Thoracic aorta (tissue), 2 donors: Measurements from ENCODE around the gene HSPB7. TPM values are rescaled to one million over a fixed set of nuclear protein-coding genes. Genes with fewer than 3 reads are reported as not detected.
"Not testable (repeated sequence)": the region's sequence is repeated elsewhere in the genome, so short reads cannot be mapped to it uniquely, and the experiment has no call there.

Experiments
- ATAC-seq: fragments of 150-250 bp; one replicate; pipeline ENCODE4 v1.8.0; 2017; ENCODE audit warnings: low read depth; ENCODE audit not compliant: insufficient number of reproducible peaks, low FRiP score
- DNase-seq: peaks from one replicate; pipeline ENCODE4 v3.0.0-alpha.2; 2020; ENCODE audit warnings: low spot score
- H3K27ac ChIP-seq, 2 donors: fragments of 200-600 bp; sonication (generic); 1 replicate in 1 of 2; 2 replicates in 1 of 2; pipeline ENCODE4 v1.5.1; 2016; ENCODE audit warnings: mild to moderate bottlenecking in 2 of 2, moderate library complexity in 2 of 2
- H3K27me3 ChIP-seq: fragments of 200-600 bp; sonication (generic); replicated peaks from 2 replicates; pipeline ENCODE4 v1.6.0; 2016; ENCODE audit warnings: mild to moderate bottlenecking; ENCODE audit not compliant: insufficient read depth
- H3K36me3 ChIP-seq: fragments of 200-600 bp; sonication (generic); one replicate; pipeline ENCODE4 v1.5.1; 2016
- H3K4me1 ChIP-seq, 2 donors: fragments of 200-600 bp; sonication (generic); 1 replicate in 1 of 2; 2 replicates in 1 of 2; pipeline versions ENCODE4 v1.5.1 to v1.6.0; 2016; ENCODE audit warnings: low read depth in 2 of 2, mild to moderate bottlenecking in 1 of 2; ENCODE audit not compliant: control insufficient read depth in 1 of 2
- H3K4me3 ChIP-seq: fragments of 200-600 bp; sonication (generic); 2 replicates; pipeline ENCODE4 v1.5.1; 2016; ENCODE audit warnings: mild to moderate bottlenecking
- H3K9me3 ChIP-seq: fragments of 200-600 bp; sonication (generic); 2 replicates; pipeline ENCODE4 v1.5.1; 2016
- total RNA-seq, 2 donors: library from RNA; depleted of rRNA; stranded (reverse); fragments of >200 nt; gene quantifications; one replicate each; pipeline versions ENCODE4 v1.1.0 to v1.2.3, GENCODE V29; 2016
- TF ChIP-seq, protein P1 (sequence below): fragments of 200-600 bp; sonication (generic); IDR thresholded peaks from one replicate; pipeline ENCODE4 v1.5.1; 2019; ENCODE audit warnings: antibody characterized with exemption

HSPB7 gene
- total RNA-seq, 2 donors from 2014 or later = 223 to 430 TPM

DNA sequence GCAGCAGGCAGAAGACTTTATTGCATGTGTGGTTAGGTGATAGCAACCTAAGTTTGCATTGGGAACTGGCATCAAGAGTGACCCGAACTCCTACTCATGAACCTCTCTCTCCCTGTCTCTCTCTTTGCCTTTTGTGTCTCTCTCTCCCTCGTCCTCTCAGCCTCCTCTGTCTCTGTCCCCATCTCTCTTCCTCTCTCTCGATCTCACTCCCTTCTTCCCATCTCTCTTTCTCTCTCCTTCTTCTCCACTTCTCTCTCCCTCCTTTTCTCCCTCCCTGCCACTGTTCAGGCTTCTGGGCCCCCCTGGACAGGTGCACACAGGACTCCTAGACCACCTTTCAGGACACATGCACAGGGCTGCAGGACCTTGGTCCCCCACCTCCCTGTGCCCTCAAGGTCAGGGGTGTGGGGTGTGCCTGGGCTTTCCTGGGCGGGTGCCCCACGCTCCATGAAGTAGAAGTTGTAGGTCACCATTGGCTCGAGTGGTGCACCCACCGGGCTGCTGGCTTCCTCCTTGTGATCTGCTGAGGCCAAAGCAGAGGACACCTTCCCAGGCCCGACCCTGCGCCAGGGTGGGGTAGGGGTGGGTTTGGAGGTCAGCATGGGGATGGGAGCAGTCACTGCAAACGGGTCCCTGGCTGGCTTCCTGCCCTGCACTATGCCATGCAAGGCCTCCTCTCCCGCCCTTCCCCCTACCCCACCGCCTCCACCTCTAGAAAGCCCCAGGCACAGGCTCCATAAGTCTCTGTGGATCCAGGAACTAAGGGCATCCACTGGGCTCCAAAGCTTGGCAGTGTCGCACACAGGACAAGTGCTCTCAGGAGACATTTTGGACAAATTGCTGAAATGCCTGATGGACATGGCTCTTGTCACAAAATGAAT lies 28.7 kb downstream of the HSPB7 start:
- H3K4me1 ChIP-seq = no peaks in the 10 kb centered on the region
- H3K27ac ChIP-seq = no peak overlapping the region
- TF ChIP-seq, protein P1, sequence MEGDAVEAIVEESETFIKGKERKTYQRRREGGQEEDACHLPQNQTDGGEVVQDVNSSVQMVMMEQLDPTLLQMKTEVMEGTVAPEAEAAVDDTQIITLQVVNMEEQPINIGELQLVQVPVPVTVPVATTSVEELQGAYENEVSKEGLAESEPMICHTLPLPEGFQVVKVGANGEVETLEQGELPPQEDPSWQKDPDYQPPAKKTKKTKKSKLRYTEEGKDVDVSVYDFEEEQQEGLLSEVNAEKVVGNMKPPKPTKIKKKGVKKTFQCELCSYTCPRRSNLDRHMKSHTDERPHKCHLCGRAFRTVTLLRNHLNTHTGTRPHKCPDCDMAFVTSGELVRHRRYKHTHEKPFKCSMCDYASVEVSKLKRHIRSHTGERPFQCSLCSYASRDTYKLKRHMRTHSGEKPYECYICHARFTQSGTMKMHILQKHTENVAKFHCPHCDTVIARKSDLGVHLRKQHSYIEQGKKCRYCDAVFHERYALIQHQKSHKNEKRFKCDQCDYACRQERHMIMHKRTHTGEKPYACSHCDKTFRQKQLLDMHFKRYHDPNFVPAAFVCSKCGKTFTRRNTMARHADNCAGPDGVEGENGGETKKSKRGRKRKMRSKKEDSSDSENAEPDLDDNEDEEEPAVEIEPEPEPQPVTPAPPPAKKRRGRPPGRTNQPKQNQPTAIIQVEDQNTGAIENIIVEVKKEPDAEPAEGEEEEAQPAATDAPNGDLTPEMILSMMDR = no peak
- no peak overlapping the region for H3K4me3 ChIP-seq
- no peaks in the 10 kb centered on the region for H3K36me3 ChIP-seq
- no peaks in the 10 kb centered on the region for H3K9me3 ChIP-seq
- ATAC-seq = no peak
- DNase-seq = no peak
- H3K27me3 ChIP-seq = no peaks in the 10 kb centered on the region

DNA sequence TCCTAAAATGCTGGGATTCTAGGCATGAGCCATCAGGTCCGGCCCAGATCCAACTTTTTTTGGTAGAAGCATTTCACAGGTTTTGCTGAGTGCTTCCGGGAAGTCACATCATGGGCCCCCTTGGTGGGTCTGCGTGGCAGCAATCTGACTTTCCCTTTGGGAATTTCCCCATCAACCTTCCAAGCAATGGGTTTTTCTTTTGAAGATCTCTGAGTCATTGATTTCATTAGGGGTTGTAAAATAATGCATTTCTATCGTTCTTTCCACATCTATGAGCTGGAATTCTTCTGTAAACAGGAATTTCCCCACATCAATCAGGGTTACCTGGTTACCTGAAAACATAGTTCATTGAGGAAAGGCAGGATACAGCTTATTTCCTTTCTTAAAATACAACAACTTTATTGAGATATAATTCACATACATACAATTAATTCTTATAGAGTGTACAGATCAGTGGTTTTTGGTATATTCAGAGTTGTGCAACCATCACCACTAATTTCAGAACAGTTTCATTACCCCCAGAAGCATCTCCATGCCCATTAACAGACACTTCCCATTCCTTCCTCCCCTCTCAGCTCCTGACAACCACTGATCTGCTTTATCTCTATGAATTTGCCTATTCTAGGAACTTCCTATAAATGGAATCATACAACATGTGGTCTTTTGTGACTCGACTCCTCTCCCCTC lies 32.1 kb downstream of the HSPB7 start:
- Histone ChIP-seq H3K36me3 (no peaks in the 10 kb centered on the region), H3K4me1 (no peaks in the 10 kb centered on the region), H3K9me3 (no peaks in the 10 kb centered on the region), H3K27me3 (no peaks in the 10 kb centered on the region), H3K4me3 (no peak overlapping the region), H3K27ac (no peak overlapping the region)
- TF ChIP-seq, protein P1 = no peak
- ATAC-seq (no peak), DNase-seq (no peak)

DNA sequence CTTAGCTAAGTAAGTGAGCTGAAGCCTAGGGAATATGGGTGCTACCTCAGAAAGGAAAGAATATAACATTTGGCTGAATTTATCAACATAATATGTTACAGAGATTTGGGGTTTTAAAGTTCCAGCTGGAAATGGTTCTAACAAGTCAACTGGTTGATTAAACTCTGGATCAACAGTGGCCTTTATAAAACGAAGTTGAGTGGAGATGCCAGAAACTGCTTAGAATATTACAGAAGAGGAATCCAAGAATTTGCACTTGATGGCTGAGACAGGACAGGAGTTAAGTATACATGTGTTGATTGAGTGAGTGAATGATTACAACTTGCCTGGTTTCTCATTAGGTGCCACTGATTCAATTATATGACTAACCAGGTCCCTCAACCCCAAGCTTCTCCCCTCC lies 34.6 kb downstream of the HSPB7 start:
- Histone ChIP-seq H3K27me3 (no peaks in the 10 kb centered on the region), H3K27ac (no peak overlapping the region), H3K4me1 (no peaks in the 10 kb centered on the region), H3K9me3 (no peaks in the 10 kb centered on the region), H3K36me3 (no peaks in the 10 kb centered on the region), H3K4me3 (no peak overlapping the region)
- ATAC-seq = no peak
- TF ChIP-seq, protein P1 = no peak
- no peak for DNase-seq

DNA sequence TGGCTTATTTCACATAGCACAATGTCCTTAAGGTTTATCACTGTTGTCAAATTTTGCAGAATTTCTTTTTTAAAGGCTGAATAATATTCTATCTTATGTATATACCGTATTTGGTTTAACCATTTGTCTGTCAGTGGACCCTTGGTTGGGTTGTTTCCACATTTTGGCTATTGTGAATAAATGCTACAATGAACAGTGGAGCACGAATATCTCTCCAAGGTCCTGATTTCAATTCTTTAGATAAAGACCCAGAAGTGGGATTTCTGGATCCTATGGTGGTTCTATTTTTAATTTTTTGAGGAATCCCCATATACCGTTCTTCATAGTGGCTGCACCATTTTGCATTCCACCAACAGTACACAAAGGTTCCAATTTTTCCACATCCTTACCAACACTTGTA lies 36.2 kb downstream of the HSPB7 start:
- H3K4me3 ChIP-seq = no peak overlapping the region
- no peaks in the 10 kb centered on the region for H3K9me3 ChIP-seq
- no peak for DNase-seq
- H3K27ac ChIP-seq = no peak overlapping the region
- H3K27me3 ChIP-seq = no peaks in the 10 kb centered on the region
- H3K4me1 ChIP-seq = no peaks in the 10 kb centered on the region
- ATAC-seq = no peak
- TF ChIP-seq, protein P1 = no peak
- H3K36me3 ChIP-seq = no peaks in the 10 kb centered on the region

DNA sequence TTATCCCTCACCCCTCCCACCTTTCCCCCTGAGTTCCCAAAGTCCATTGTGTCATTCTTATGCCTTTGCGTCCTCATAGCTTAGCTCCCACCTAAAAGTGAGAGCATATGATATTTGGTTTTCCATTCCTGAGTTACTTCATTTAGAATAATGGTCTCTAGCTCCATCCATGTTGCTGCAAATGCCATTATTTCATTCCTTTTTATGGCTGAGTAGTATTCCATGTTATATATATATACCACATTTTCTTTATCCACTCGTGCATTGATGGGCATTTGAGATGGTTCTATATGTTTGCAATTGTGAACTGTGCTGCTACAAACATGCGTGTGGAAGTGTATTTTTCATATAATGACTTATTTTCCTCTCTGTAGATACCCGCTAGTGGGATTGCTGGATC lies 39.9 kb downstream of the HSPB7 start:
- H3K27ac ChIP-seq, H3K36me3 ChIP-seq, DNase-seq, H3K9me3 ChIP-seq, H3K27me3 ChIP-seq, H3K4me3 ChIP-seq, ATAC-seq: not testable (repeated sequence)
- peaks cover 10 to 13% of the 10 kb centered on the region in 2 donors for H3K4me1 ChIP-seq
